ENCODE data around the gene PDE10A. TPM values are rescaled to one million over a fixed set of nuclear protein-coding genes. Genes with fewer than 3 reads are reported as not detected.

Gene PDE10A
- total and polyA plus RNA-seq, 2 of the 8 experiments (the other 6 are each of a cell fraction or from before 2014, with no cell fraction given), result 1.1 to 2.4 TPM

DNA sequence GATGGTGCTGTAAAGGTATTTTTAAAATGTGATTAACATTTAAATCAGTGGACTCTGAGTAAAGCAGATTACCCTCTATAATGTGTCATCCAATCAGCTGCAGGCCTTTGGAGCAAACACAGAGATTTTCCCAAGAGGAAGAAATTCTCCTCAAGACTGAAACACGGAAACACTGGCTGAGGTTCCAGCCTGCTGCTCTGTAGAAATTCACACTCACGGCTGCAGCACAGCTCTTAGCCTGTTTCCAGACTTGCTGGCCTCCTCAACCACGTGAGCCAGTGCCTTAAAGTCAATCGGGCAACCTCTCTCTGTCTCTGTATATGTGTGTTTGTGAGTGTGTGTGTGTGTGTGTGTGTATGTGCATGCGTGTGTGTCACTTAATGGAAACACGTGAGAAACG lies 41.1 kb downstream of the PDE10A start:
- no peak for FAIRE-seq
- POLR2A ChIA-PET (ENCODE audit: partially characterized antibody), result no interaction called here
- 89% methylated on average over 7 of the region's 7 CpGs; no CpG with 5 or more reads in 1 of the 2 experiments for WGBS, 2 experiments (ENCODE audit: extremely low coverage in 1 of 2, insufficient coverage in 1 of 2, insufficient read length in 1 of 2, insufficient replicate concordance in 2 of 2, low coverage in 1 of 2, low lambda C conversion rate in 2 of 2, missing lambda C conversion rate in 1 of 2)

More for the DNA sequence above, 41.1 kb downstream of the PDE10A start:
- H2AK5ac ChIP-seq (ENCODE audit: low read depth, low read length), result no peak overlapping the region
- H4K20me1 ChIP-seq (replicated peaks in 1 of 2; ENCODE audit: control insufficient read depth in 1 of 2, insufficient read depth in 2 of 2, low read length in 2 of 2), result peaks cover 0 to 2% of the 10 kb centered on the region in 2 experiments
- H3K9me3 ChIP-seq (ENCODE audit: insufficient read depth in 2 of 2, low read depth in 1 of 2, low read length in 1 of 2), result no peaks in the 10 kb centered on the region
- H4K8ac ChIP-seq (ENCODE audit: extremely low read depth, insufficient read depth, low read length), result no peak overlapping the region
- TF ChIP-seq JUND (IDR thresholded peaks at IDR 0.05; ENCODE audit: low read length), result no peak
- TF ChIP-seq, protein P1, sequence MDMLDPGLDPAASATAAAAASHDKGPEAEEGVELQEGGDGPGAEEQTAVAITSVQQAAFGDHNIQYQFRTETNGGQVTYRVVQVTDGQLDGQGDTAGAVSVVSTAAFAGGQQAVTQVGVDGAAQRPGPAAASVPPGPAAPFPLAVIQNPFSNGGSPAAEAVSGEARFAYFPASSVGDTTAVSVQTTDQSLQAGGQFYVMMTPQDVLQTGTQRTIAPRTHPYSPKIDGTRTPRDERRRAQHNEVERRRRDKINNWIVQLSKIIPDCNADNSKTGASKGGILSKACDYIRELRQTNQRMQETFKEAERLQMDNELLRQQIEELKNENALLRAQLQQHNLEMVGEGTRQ (IDR thresholded peaks at IDR 0.05; ENCODE audit: low read length), result no peak
- TF ChIP-seq SIN3A (conservative IDR thresholded peaks at IDR 0.05 in 1 of 2, IDR thresholded peaks at IDR 0.05 in 1 of 2; ENCODE audit: low read depth in 1 of 2, low read length in 2 of 2), result no peak
- no peak for TF ChIP-seq POLR2AphosphoS5 (IDR thresholded peaks at IDR 0.05; ENCODE audit: low read depth, low read length)
- TF ChIP-seq BCL11A (IDR thresholded peaks at IDR 0.05; ENCODE audit: low read depth in 2 of 2, low read length in 2 of 2), result no peak
- no peak for TF ChIP-seq TCF12 (IDR thresholded peaks at IDR 0.05; ENCODE audit: low read depth, low read length)
- H3K14ac ChIP-seq (ENCODE audit: insufficient read length), result no peak overlapping the region
- H2BK20ac ChIP-seq (ENCODE audit: low read length), result no peak overlapping the region
- no peaks in the 10 kb centered on the region for H3K4me1 ChIP-seq (replicated peaks in 1 of 4; ENCODE audit: control insufficient read depth in 3 of 4, insufficient read depth in 4 of 4, low read length in 3 of 4)
- no peak overlapping the region for H3K9ac ChIP-seq (replicated peaks in 1 of 4; ENCODE audit: extremely low read depth in 1 of 4, low read depth in 3 of 4, low read length in 3 of 4)
- H3K23me2 ChIP-seq (ENCODE audit: low read depth, low read length), result no peaks in the 10 kb centered on the region
- CTCF ChIA-PET (ENCODE audit: partially characterized antibody), result no interaction called here
- no peak overlapping the region for H4K5ac ChIP-seq (ENCODE audit: insufficient read length, low read depth, low read length)
- H3K79me2 ChIP-seq (ENCODE audit: control insufficient read depth in 1 of 2, insufficient read depth in 2 of 2, low read length in 2 of 2), result no peaks in the 10 kb centered on the region
- no peak for DNase-seq (ENCODE audit: low read depth in 1 of 2, low spot score in 2 of 2)
- no peak overlapping the region for H3K27ac ChIP-seq (ENCODE audit: low read depth, low read length)
- H2BK12ac ChIP-seq (ENCODE audit: low read depth, low read length), result no peak overlapping the region
- H3K23ac ChIP-seq (ENCODE audit: insufficient read length), result no peak overlapping the region
- H3K4me2 ChIP-seq (ENCODE audit: insufficient read depth in 1 of 2, low read depth in 2 of 2, low read length in 2 of 2), result no peak overlapping the region
- no peak overlapping the region for H2BK5ac ChIP-seq (ENCODE audit: low read depth, low read length)
- H2BK15ac ChIP-seq (ENCODE audit: low read length), result no peak overlapping the region
- H3K4ac ChIP-seq (replicated peaks; ENCODE audit: insufficient read length, low read depth, low read length), result no peak overlapping the region
- no peaks in the 10 kb centered on the region for H3K27me3 ChIP-seq (replicated peaks in 1 of 4; ENCODE audit: control insufficient read depth in 3 of 4, extremely low read depth in 1 of 4, insufficient read depth in 3 of 4, low read length in 3 of 4)
- H2BK120ac ChIP-seq (replicated peaks; ENCODE audit: low read depth, low read length), result no peak overlapping the region
- no peak overlapping the region for H3K56ac ChIP-seq (replicated peaks; ENCODE audit: insufficient read length, low read depth, low read length)
- H3K79me1 ChIP-seq (ENCODE audit: low read depth, low read length), result no peaks in the 10 kb centered on the region
- H4K91ac ChIP-seq (replicated peaks; ENCODE audit: insufficient read length, low read length), result no peak overlapping the region
- no peak overlapping the region for H3K18ac ChIP-seq (ENCODE audit: extremely low read depth, low read length)
- H2AFZ ChIP-seq (ENCODE audit: low read length), result no peak overlapping the region
- no peak overlapping the region for H3K4me3 ChIP-seq (ENCODE audit: extremely low read depth in 1 of 4, insufficient read depth in 2 of 4, low read depth in 3 of 4, low read length in 4 of 4)
- H3K36me3 ChIP-seq (ENCODE audit: control insufficient read depth in 2 of 4, insufficient read depth in 4 of 4, low read length in 3 of 4), result no peaks in the 10 kb centered on the region
